Activated T-cell treated with anti-CD3 and anti-CD28 coated beads, Interleukin-2, amount 50 U/mL, for 1 hour (primary cell): Measurements from ENCODE around the gene RAB1B.
"Not testable (repeated sequence)": the region's sequence is repeated elsewhere in the genome, so short reads cannot be mapped to it uniquely, and the experiment has no call there.

Experiments used
- DNase-seq: peaks from one replicate; pipeline ENCODE4 v3.0.0-alpha.2; 2020

RAB1B gene

GRCh38 chr11:66310803-66311440 lies 42.5 kb downstream of the RAB1B start:
- DNase-seq: not testable (repeated sequence)

GRCh38 chr11:66311470-66311964 lies 43.1 kb downstream of the RAB1B start:
- DNase-seq: no peak

- peak; percentile 100 for DNase-seq
Observed at GRCh38 chr11:66311965-66312548, 43.6 kb downstream of the RAB1B start.

GRCh38 chr11:66312549-66313320 lies 44.3 kb downstream of the RAB1B start:
- DNase-seq: peak; percentile 98

- DNase-seq: no peak
Observed at GRCh38 chr11:66313321-66314185, 45.1 kb downstream of the RAB1B start.

GRCh38 chr11:66314186-66314501 lies 45.7 kb downstream of the RAB1B start:
- no peak for DNase-seq

- DNase-seq: no peak
Observed at GRCh38 chr11:66314561-66315497, 46.4 kb downstream of the RAB1B start.

GRCh38 chr11:66315498-66315885 lies 47.1 kb downstream of the RAB1B start:
- DNase-seq: no peak

GRCh38 chr11:66315921-66316811 lies 47.7 kb downstream of the RAB1B start:
- no peak for DNase-seq

- peak; percentile 46 for DNase-seq
Observed at GRCh38 chr11:66316849-66317251, 48.4 kb downstream of the RAB1B start, which contains the start of gene CD248. CD248 (minus strand) TSS chr11:66317044; CDS start chr11:66317027, 17 bp downstream.

GRCh38 chr11:66317322-66317722 lies 48.9 kb downstream of the RAB1B start:
- peak; percentile 58 for DNase-seq

- peak; percentile 69 for DNase-seq
Observed at GRCh38 chr11:66317723-66318599, 49.5 kb downstream of the RAB1B start.

- DNase-seq: no peak
Observed at GRCh38 chr11:66318600-66318970, 50.1 kb downstream of the RAB1B start.

- not testable (repeated sequence) for DNase-seq
Observed at GRCh38 chr11:66320289-66320688, 51.9 kb downstream of the RAB1B start.

- DNase-seq: not testable (repeated sequence)
Observed at GRCh38 chr11:66320748-66321147, 52.3 kb downstream of the RAB1B start.

- no peak for DNase-seq
Observed at GRCh38 chr11:66321606-66322005, 53.2 kb downstream of the RAB1B start.

GRCh38 chr11:66322732-66323427 lies 54.4 kb downstream of the RAB1B start:
- DNase-seq: no peak

- DNase-seq: no peak
Observed at GRCh38 chr11:66323684-66324083, 55.2 kb downstream of the RAB1B start.

GRCh38 chr11:66324664-66325063 lies 56.2 kb downstream of the RAB1B start:
- DNase-seq: no peak
